ENCODE measurements around the gene ABHD6.

DNA sequence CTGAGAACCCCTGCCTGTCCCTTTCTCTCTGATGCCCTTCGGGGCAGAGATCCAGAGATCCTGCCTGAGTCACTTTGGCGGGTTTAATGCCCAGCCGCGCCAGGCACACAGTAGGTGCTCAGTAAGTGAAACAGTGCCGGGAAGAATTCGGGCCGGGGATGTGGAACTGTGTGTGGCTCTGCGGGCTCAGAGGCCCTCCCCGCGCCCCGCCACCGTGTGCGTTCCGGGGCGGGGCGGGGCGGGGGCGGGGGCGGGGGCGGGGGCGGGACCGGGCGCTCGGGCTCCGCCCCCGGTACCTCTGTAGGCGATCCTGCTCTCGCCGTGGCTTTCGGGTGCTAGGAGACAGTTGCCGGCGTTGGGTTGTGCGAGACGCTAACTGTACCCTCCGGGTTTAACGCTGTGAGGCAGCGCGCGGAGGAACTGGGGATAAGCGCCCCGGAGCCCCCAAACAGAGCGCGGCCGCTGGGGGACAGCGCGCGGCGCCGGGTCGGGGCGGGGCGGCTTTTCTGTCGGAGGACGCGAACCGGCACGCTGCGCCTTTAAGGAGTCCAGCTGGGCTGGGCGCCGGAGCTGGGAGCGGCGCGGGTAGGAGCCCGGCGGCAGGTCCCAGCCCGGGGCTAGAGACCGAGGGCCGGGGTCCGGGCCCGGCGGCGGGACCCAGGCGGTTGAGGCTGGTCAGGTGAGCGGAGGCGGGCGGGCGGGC, at the start of gene ABHD6:
- TF ChIP-seq POLR2AphosphoS5 (IDR thresholded peaks at IDR 0.05; ENCODE audit: low read depth, low read length): peak; percentile 69
- TF ChIP-seq EZH2 (IDR thresholded peaks at IDR 0.05): no peak
- no peak for TF ChIP-seq TCF7L2 (IDR thresholded peaks at IDR 0.05; ENCODE audit: borderline replicate concordance, extremely low read depth, insufficient read depth, insufficient read length)
- TF ChIP-seq, protein P1, sequence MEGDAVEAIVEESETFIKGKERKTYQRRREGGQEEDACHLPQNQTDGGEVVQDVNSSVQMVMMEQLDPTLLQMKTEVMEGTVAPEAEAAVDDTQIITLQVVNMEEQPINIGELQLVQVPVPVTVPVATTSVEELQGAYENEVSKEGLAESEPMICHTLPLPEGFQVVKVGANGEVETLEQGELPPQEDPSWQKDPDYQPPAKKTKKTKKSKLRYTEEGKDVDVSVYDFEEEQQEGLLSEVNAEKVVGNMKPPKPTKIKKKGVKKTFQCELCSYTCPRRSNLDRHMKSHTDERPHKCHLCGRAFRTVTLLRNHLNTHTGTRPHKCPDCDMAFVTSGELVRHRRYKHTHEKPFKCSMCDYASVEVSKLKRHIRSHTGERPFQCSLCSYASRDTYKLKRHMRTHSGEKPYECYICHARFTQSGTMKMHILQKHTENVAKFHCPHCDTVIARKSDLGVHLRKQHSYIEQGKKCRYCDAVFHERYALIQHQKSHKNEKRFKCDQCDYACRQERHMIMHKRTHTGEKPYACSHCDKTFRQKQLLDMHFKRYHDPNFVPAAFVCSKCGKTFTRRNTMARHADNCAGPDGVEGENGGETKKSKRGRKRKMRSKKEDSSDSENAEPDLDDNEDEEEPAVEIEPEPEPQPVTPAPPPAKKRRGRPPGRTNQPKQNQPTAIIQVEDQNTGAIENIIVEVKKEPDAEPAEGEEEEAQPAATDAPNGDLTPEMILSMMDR (IDR thresholded peaks at IDR 0.05 in 2 of 3, conservative IDR thresholded peaks at IDR 0.05 in 1 of 3; ENCODE audit: borderline replicate concordance in 1 of 3, insufficient read depth in 1 of 3, low read depth in 2 of 3, low read length in 2 of 3): peak in 2 of 3 experiments; percentile 26 to 36; a peak in 1 of 6 replicates
- no peak for TF ChIP-seq CEBPB (IDR thresholded peaks at IDR 0.05; ENCODE audit: low read depth)
- no peak for TF ChIP-seq SIN3A (IDR thresholded peaks at IDR 0.05; ENCODE audit: low read depth)
- TF ChIP-seq POLR2A (IDR thresholded peaks at IDR 0.05; ENCODE audit: borderline replicate concordance, extremely low read depth, insufficient read depth, insufficient read length): no peak
- TF ChIP-seq RAD21 (IDR thresholded peaks at IDR 0.05; ENCODE audit: low read depth): peak; percentile 69
- TF ChIP-seq ELF1 (IDR thresholded peaks at IDR 0.05; ENCODE audit: borderline replicate concordance, low read depth): no peak
- TF ChIP-seq JUND (IDR thresholded peaks at IDR 0.05): no peak
- TF ChIP-seq, protein P2, sequence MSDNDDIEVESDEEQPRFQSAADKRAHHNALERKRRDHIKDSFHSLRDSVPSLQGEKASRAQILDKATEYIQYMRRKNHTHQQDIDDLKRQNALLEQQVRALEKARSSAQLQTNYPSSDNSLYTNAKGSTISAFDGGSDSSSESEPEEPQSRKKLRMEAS (IDR thresholded peaks at IDR 0.05): peak; percentile 32; the same call in 1 of the 2 replicates
